Spinal cord (tissue), 10 donors: Measurements from ENCODE around the gene TPCN1. TPM values are rescaled to one million over a fixed set of nuclear protein-coding genes. Genes with fewer than 3 reads are reported as not detected.
A peak's percentile ranks its signal among the peaks of the same experiment; 100 is the strongest.

ENCODE experiments used
- DNase-seq, 6 donors: peaks; one replicate each; pipeline versions ENCODE4 v3.0.0 to v3.0.0-alpha.2; 2013 to 2015; ENCODE audit warnings: low spot score in 6 of 6, low read depth in 4 of 6
- H3K27ac ChIP-seq: one replicate; pipeline ENCODE4 v1.5.1; 2013; ENCODE audit warnings: low read depth, low read length, control low read depth
- H3K27me3 ChIP-seq: one replicate; pipeline ENCODE4 v1.6.1; 2013; ENCODE audit warnings: low read length; ENCODE audit not compliant: control insufficient read depth, insufficient read depth
- H3K36me3 ChIP-seq: one replicate; pipeline ENCODE4 v1.6.1; 2013; ENCODE audit warnings: low read length; ENCODE audit not compliant: control insufficient read depth, insufficient read depth
- H3K4me1 ChIP-seq: one replicate; pipeline ENCODE4 v1.6.1; 2013; ENCODE audit warnings: low read length; ENCODE audit not compliant: control insufficient read depth, insufficient read depth
- H3K4me3 ChIP-seq: one replicate; pipeline ENCODE4 v1.5.1; 2013; ENCODE audit warnings: low read depth, low read length, control low read depth
- H3K9me3 ChIP-seq: one replicate; pipeline ENCODE4 v1.6.1; 2013; ENCODE audit warnings: low read length; ENCODE audit not compliant: control insufficient read depth, insufficient read depth
- WGBS: methylation state at CpG from one replicate; pipeline ENCODE4 v1.1.5; 2013; ENCODE audit warnings: missing lambda C conversion rate; ENCODE audit not compliant: insufficient coverage; 5-methylcytosine and 5-hydroxymethylcytosine counted together
- polyA plus RNA-seq, 2 donors: library from polyadenylated mRNA; unstranded; fragments of 120-200 nt; gene quantifications; one replicate each; pipeline ENCODE4 v1.2.1, GENCODE V29; 2013; ENCODE audit not compliant: insufficient read length in 2 of 2
- total RNA-seq, 2 donors: library from RNA; depleted of rRNA in 1 of 2; stranded (reverse); fragments of 120-200 nt in 1 of 2; fragments of >200 nt in 1 of 2; gene quantifications; one replicate each; pipeline versions ENCODE4 v1.2.3 to v1.2.4, GENCODE V29; 2013 to 2014
- donor health status: healthy.

TPCN1 gene
- total and polyA plus RNA-seq, 4 donors: 14.0 to 43.8 (median 29.1) TPM

GRCh38 chr12:113195598-113195997 lies 25.7 kb upstream of the TPCN1 start:
- H3K9me3 ChIP-seq: no peaks in the 10 kb centered on the region
- no peak for DNase-seq
- no peak overlapping the region for H3K27ac ChIP-seq
- peaks cover 28% of the 10 kb centered on the region for H3K36me3 ChIP-seq
- H3K4me1 ChIP-seq: peaks cover 11% of the 10 kb centered on the region
- H3K27me3 ChIP-seq: no peaks in the 10 kb centered on the region
- no peak overlapping the region for H3K4me3 ChIP-seq
- WGBS: 93% methylated on average over 10 of the region's 13 CpGs

DNA sequence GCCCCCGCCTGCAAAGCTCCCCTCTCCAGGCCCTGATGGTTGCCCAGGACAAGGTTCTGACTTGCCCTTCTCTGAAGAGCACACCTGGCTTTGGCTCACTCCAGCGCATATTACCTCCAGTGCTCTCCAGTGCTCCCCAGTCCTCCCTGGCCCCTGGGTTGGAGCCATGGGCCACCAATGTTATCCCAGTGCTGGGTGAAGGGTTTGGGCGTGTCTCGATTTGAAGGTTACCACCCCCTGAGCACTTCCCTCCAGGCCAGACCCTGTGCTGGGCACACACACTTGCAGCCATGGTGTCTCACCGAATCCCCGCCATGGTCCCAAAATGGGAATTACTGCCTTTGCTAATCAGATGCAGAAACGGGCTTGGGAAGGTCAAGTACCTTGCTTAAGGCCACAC lies 24.7 kb upstream of the TPCN1 start:
- WGBS: 85% methylated on average over 4 of the region's 7 CpGs
- H3K36me3 ChIP-seq: peaks cover 20% of the 10 kb centered on the region
- DNase-seq: no peak

GRCh38 chr12:113196990-113197389 lies 24.3 kb upstream of the TPCN1 start:
- DNase-seq: peak in 3 of 6 donors; percentile 31 to 83 (median 81)
- Histone ChIP-seq H3K4me3 (no peak overlapping the region), H3K27me3 (no peaks in the 10 kb centered on the region), H3K4me1 (peaks cover 20% of the 10 kb centered on the region), H3K36me3 (peaks cover 16% of the 10 kb centered on the region), H3K9me3 (no peaks in the 10 kb centered on the region), H3K27ac (no peak overlapping the region)
- 22% methylated on average over 3 of the region's 4 CpGs for WGBS

More for the DNA sequence above, 24.7 kb upstream of the TPCN1 start:
- peaks cover 17% of the 10 kb centered on the region for H3K4me1 ChIP-seq
- H3K27ac ChIP-seq: no peak overlapping the region
- H3K4me3 ChIP-seq: no peak overlapping the region
- H3K27me3 ChIP-seq: no peaks in the 10 kb centered on the region
- H3K9me3 ChIP-seq: no peaks in the 10 kb centered on the region

- Histone ChIP-seq H3K27me3 (no peaks in the 10 kb centered on the region), H3K36me3 (peaks cover 10% of the 10 kb centered on the region), H3K4me3 (no peak overlapping the region), H3K27ac (no peak overlapping the region), H3K4me1 (peaks cover 19% of the 10 kb centered on the region), H3K9me3 (no peaks in the 10 kb centered on the region)
- DNase-seq: no peak
- WGBS: 100% methylated on average over 4 of the region's 8 CpGs
These were observed 23.7 kb upstream of the TPCN1 start for GRCh38 chr12:113197518-113198077.

- H3K27ac ChIP-seq: no peak overlapping the region
- peaks cover 14% of the 10 kb centered on the region for H3K4me1 ChIP-seq
- no peaks in the 10 kb centered on the region for H3K27me3 ChIP-seq
- peaks cover 5% of the 10 kb centered on the region for H3K36me3 ChIP-seq
- H3K4me3 ChIP-seq: no peak overlapping the region
- whole genome bisulfite sequencing: 78% methylated on average over 1 of the region's 1 CpG
- DNase-seq: no peak
- no peaks in the 10 kb centered on the region for H3K9me3 ChIP-seq
These were observed 23.0 kb upstream of the TPCN1 start for GRCh38 chr12:113198296-113198695.

DNA sequence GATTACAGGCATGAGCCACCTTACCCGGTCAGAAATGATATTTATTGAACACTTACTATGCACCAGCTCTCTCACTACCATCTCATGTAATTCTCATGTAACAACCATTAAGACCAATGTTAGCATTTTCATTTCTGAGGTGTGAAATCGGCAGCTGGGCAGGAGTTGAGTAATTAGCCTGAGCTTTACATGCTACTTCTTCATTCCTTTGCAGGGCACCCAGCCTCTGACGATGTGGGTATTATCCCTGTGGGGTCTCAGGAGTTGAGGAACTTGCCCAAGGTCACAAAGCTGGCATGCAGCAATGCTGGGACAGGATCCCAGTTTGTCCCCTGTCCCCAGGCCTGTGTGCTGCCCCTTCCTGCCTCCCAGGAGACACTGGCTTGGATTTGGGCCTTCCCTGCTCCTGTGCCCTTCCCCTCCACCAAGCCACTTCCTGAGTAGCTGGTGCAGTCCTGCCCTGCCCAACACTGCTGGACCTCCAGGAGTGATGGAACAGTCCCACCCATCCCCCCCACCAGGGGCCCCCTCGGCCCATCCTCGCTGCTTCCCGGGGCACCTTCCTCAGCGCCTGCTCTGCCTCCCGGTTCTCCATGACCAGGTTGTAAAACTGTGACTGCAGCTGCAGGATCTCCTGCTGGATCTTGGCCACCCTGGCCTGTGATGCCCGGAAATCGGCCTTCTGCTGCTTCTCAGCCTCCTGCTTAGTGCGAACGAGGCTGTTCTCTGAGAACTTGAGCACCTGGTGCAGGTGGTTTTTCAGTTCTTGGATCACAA lies 21.1 kb upstream of the TPCN1 start:
- Histone ChIP-seq H3K27me3 (no peaks in the 10 kb centered on the region), H3K27ac (no peak overlapping the region), H3K9me3 (no peaks in the 10 kb centered on the region), H3K4me3 (no peak overlapping the region), H3K4me1 (peaks cover 14% of the 10 kb centered on the region), H3K36me3 (peaks cover 5% of the 10 kb centered on the region)
- DNase-seq: no peak
- 80% methylated on average over 11 of the region's 12 CpGs for WGBS

DNA sequence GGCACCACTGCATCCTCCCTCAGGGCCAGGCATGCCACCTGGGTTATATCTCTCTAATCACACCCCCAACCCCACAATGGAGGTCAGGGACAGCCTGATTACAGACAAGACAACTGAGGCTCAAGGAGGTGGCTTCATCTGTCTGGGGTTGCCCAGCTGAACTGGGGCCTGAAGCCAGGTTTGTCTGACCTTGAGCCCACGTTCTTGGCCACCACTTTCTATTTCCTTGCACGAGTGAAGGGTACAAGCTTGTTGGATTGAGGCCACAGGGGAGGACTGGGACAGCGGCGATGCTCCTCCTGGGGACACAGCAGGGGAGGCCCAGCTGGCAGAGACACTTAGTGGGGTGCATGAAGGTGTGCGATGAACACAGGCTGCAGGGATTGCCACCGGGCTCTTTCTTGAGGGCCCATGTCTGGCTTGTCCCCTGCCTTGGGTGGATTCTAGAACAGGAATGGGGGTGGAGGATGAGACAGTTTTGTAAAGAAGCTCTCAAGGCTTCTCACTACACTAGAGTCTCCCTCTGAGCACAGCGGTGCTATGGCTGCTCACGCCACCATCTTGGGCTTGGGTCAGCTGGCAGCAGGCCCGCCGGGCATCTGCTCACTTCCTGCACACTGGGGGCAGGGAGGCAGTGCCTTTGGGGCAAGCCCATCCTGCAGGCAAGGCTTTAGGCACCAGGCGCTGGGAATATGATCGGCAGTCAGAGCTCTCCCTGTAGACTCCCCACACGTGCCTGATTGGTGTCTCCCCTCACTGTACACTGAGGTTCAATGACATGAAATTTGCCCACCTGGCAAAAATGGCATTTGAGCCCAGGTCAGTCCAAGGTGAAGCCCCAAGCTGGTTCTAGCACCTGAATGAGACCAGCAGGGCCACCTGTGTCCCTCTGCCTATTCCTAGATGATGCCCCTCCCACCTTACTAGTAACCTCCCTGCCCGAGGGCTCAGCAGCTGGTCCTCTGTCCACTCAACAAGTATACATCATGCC lies 19.8 kb upstream of the TPCN1 start:
- no peaks in the 10 kb centered on the region for H3K27me3 ChIP-seq
- 66% methylated on average over 11 of the region's 14 CpGs for WGBS
- DNase-seq: no peak
- no peak overlapping the region for H3K4me3 ChIP-seq
- peaks cover 14% of the 10 kb centered on the region for H3K4me1 ChIP-seq
- peaks cover 5% of the 10 kb centered on the region for H3K36me3 ChIP-seq
- no peaks in the 10 kb centered on the region for H3K9me3 ChIP-seq
- H3K27ac ChIP-seq: no peak overlapping the region

DNA sequence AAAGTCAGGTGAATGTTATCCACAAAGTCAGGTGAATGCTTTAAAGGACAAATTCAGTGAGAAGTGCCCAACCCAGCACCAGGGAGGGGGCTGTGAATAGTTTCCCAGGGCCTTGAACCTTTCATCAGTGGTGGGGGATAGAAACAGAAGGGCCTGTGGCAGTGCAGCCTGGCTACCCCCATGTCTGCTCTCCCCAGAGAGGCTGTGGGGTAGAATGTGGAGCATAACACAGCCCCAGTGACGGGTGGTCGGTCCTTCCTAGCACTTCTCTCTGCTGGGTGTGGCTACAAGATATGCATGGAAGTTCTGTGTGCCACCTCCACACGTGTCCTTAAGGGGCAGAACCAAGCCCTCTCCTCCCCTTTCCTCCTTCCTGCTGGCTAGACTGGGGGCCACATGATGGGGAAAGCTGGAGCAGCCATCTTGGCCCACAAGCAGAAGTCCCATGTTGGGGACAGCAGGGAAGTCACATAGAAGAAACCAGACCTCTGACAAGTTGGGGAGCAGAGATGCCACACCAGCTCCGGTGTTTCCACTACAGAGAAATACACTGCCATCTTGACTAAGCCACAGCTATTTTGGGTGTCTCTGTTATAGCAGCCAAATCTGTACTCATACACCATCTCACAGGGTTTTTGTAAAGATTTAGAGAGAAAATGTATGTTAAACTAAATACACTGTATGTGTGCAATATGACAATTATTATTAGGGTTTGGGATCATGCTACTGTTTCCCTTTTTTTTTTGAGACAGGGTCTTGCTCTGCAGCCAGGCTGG lies 18.8 kb upstream of the TPCN1 start:
- Histone ChIP-seq H3K36me3 (peaks cover 9% of the 10 kb centered on the region), H3K27ac (no peak overlapping the region), H3K9me3 (no peaks in the 10 kb centered on the region), H3K4me1 (peaks cover 9% of the 10 kb centered on the region), H3K27me3 (no peaks in the 10 kb centered on the region), H3K4me3 (no peak overlapping the region)
- 87% methylated on average over 4 of the region's 4 CpGs for WGBS
- no peak for DNase-seq
